DMS53 treated with DMSO at 0.1 percent for 48 hours (cell line): ENCODE data around the gene SAMD5.

ENCODE experiments used
- DNase-seq: peaks from one replicate; lab custom pipeline; 2025; ENCODE audit not compliant: unreplicated experiment; lab: John Stamatoyannopoulos, UW

Gene SAMD5

GRCh38 chr6:147618457-147618856 is 110.0 kb downstream of the SAMD5 start:
- no peak for DNase-seq

- no peak for DNase-seq
Observed at GRCh38 chr6:147618927-147619326, 110.4 kb downstream of the SAMD5 start.
